Measurements from ENCODE around the gene MACROD2. TPM values are rescaled to one million over a fixed set of nuclear protein-coding genes. Genes with fewer than 3 reads are reported as not detected.

Gene MACROD2
- total and polyA plus RNA-seq, 7 donors = 0.20 to 4.8 (median 0.87) TPM

DNA sequence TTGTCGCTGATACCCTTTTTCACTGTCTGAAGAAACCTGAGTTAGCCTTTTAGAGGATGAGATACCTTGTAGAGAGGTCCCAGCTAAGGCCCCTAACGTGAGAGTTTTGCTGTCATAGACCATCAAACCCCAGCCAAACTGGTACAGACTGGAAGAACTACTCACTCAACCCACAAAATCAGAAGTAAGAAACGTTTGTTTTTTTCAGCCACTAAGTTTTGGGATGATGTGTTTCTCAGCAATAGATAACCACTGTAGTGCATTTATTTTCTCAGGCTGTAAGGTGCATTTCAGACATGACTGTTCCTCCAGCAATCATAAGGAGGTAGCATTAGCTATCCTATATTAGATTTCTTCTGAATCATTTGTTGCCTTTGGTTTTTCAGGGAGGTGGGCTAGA is 749.4 kb downstream of the MACROD2 start:
- H3K36me3 ChIP-seq (ENCODE audit: insufficient read depth in 1 of 2, low read depth in 1 of 2) = no peaks in the 10 kb centered on the region
- no peak overlapping the region for H3K4me3 ChIP-seq
- H3K4me1 ChIP-seq = peaks cover 12% of the 10 kb centered on the region
- TF ChIP-seq, protein P1, sequence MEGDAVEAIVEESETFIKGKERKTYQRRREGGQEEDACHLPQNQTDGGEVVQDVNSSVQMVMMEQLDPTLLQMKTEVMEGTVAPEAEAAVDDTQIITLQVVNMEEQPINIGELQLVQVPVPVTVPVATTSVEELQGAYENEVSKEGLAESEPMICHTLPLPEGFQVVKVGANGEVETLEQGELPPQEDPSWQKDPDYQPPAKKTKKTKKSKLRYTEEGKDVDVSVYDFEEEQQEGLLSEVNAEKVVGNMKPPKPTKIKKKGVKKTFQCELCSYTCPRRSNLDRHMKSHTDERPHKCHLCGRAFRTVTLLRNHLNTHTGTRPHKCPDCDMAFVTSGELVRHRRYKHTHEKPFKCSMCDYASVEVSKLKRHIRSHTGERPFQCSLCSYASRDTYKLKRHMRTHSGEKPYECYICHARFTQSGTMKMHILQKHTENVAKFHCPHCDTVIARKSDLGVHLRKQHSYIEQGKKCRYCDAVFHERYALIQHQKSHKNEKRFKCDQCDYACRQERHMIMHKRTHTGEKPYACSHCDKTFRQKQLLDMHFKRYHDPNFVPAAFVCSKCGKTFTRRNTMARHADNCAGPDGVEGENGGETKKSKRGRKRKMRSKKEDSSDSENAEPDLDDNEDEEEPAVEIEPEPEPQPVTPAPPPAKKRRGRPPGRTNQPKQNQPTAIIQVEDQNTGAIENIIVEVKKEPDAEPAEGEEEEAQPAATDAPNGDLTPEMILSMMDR (IDR thresholded peaks at IDR 0.05) = no peak
- no peaks in the 10 kb centered on the region for H3K9me3 ChIP-seq
- no peak for ATAC-seq
- DNase-seq = no peak
- intact Hi-C loops (cut with DNase I) = no loop called here
- WGBS, 3 donors = 56 to 57% (median 57%) methylated on average over 3 of the region's 3 CpGs
- no peak overlapping the region for H3K27ac ChIP-seq
- no peaks in the 10 kb centered on the region for H3K27me3 ChIP-seq (ENCODE audit: insufficient read depth in 3 of 3, low read length in 2 of 3)

DNA sequence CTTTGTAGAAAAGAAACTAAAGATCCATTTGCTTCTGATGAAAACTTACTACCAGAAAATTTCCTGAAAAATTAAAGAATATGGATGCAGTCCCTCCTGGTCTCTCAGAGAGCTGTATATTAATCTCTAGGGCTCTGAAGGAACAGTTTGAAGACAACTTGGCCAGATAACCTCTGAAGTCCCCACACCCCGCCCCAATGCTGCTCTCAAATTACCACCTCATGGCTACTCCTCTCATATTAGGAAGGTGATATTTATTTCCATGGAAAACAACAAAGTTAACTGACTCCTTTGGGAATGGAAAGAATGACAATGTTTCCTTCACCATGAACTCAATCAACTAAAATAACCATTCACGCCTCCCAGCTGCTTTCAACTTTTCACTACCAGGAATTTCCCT is 750.5 kb downstream of the MACROD2 start:
- ATAC-seq (peak in 1 of 4 donors; percentile 53), DNase-seq (no peak)
- Histone ChIP-seq H3K27me3 (ENCODE audit: insufficient read depth in 3 of 3, low read length in 2 of 3) (no peaks in the 10 kb centered on the region), H3K4me3 (no peak overlapping the region), H3K36me3 (ENCODE audit: insufficient read depth in 1 of 2, low read depth in 1 of 2) (no peaks in the 10 kb centered on the region), H3K4me1 (peaks cover 12% of the 10 kb centered on the region), H3K27ac (no peak overlapping the region), H3K9me3 (no peaks in the 10 kb centered on the region)
- intact Hi-C loops (cut with DNase I) = no loop called here
- TF ChIP-seq, protein P1 (IDR thresholded peaks at IDR 0.05) = no peak
- 18 to 45% (median 23%) methylated on average over 2 of the region's 2 CpGs for WGBS, 3 donors

DNA sequence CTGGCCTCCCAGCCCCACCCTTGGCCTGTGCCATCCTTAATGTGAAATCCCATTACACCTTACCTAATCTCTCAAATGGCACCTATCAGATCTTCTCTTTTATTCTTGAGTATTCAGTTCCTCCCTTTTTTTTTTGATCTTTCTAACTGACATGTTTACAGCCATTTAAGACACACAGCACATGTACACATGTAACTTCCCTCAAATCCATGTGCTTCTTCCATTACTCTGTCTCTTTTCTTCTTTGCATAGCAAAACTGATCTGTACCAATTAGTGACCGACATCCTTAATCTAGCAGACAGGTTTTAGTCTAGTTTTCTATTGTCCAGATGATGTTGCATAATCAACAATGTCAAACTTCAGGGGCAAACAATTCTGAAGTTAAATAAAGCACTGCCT is 755.9 kb downstream of the MACROD2 start:
- TF ChIP-seq, protein P1 (IDR thresholded peaks at IDR 0.05) = no peak
- 86 to 97% (median 95%) methylated on average over 1 of the region's 1 CpG for WGBS, 3 donors
- ATAC-seq (no peak), DNase-seq (no peak)
- intact Hi-C loops (cut with DNase I) = no loop called here
- H3K9me3 ChIP-seq = no peaks in the 10 kb centered on the region
- no peaks in the 10 kb centered on the region for H3K36me3 ChIP-seq (ENCODE audit: insufficient read depth in 1 of 2, low read depth in 1 of 2)
- H3K4me1 ChIP-seq = peaks cover 4% of the 10 kb centered on the region
- no peak overlapping the region for H3K27ac ChIP-seq
- H3K4me3 ChIP-seq = no peak overlapping the region
- H3K27me3 ChIP-seq (ENCODE audit: insufficient read depth in 3 of 3, low read length in 2 of 3) = no peaks in the 10 kb centered on the region

DNA sequence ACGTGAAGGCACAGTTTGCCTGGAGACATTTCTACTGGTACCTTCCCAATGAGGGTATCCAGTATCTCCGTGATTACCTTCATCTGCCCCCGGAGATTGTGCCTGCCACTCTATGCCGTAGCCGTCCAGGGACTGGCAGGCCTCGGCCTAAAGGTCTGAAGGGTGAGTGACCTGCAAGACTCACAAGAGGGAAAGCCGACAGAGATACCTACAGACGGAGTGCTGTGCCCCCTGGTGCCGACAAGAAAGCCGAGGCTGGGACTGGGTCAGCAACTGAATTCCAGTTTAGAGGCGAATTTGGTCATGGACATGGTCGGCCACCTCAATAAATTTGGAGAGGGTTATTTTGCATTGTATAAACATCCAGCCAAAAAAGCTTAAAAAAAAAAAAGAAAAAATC is 762.4 kb downstream of the MACROD2 start:
- H3K27me3 ChIP-seq (ENCODE audit: insufficient read depth in 3 of 3, low read length in 2 of 3) = no peaks in the 10 kb centered on the region
- H3K27ac ChIP-seq = no peak overlapping the region
- no peaks in the 10 kb centered on the region for H3K36me3 ChIP-seq (ENCODE audit: insufficient read depth in 1 of 2, low read depth in 1 of 2)
- ATAC-seq (no peak), DNase-seq (no peak)
- 59 to 85% (median 72%) methylated on average over 12 of the region's 12 CpGs for WGBS, 3 donors
- no peak overlapping the region for H3K4me3 ChIP-seq
- no peaks in the 10 kb centered on the region for H3K4me1 ChIP-seq
- no peaks in the 10 kb centered on the region for H3K9me3 ChIP-seq
- intact Hi-C loops (cut with DNase I) = no loop called here
- TF ChIP-seq, protein P1 (IDR thresholded peaks at IDR 0.05) = no peak

DNA sequence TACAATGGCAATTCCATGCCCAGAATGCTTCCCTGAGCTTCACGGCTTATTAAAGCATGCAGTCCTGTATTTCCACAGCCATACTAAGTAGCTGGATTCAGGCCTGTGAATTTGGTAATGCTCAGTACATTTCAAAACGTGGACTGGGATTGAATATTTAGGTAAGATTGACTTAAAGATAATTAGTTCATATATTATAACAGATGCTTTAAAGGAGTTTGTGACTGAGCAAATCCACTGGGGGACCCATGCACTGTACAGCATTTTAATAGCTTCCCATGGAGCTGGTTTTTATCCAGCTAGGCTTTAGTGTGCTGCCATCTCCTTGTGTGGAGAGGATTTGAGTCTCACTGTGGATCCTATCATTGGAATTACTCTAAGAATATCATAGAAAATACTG is 763.0 kb downstream of the MACROD2 start:
- DNase-seq = no peak
- Histone ChIP-seq H3K4me1 (no peaks in the 10 kb centered on the region), H3K9me3 (no peaks in the 10 kb centered on the region), H3K36me3 (ENCODE audit: insufficient read depth in 1 of 2, low read depth in 1 of 2) (no peaks in the 10 kb centered on the region), H3K4me3 (no peak overlapping the region), H3K27ac (no peak overlapping the region), H3K27me3 (ENCODE audit: insufficient read depth in 3 of 3, low read length in 2 of 3) (no peaks in the 10 kb centered on the region)
- WGBS, 3 donors = 18 to 36% (median 26%) methylated on average over 2 of the region's 2 CpGs
- TF ChIP-seq, protein P1 (IDR thresholded peaks at IDR 0.05) = no peak
- intact Hi-C loops (cut with DNase I) = no loop called here
- ATAC-seq = no peak

All from psoas muscle (tissue), 8 donors.